Common myeloid progenitor, CD34-positive (primary cell): Measurements from ENCODE around the gene SYT8.
"Not testable (repeated sequence)": the region's sequence is repeated elsewhere in the genome, so short reads cannot be mapped to it uniquely, and the experiment has no call there.

Experiments
- CTCF ChIA-PET: fragments of 350-600 bp; sonication (Branson Sonifier 250); formaldehyde crosslinking; loops from one replicate; lab custom pipeline; 2021; ENCODE audit warnings: antibody characterized with exemption; lab: Charles Lee
- POLR2A ChIA-PET: fragments of 350-600 bp; sonication (Branson Sonifier 250); formaldehyde crosslinking; loops from one replicate; lab custom pipeline; 2021; ENCODE audit warnings: antibody characterized with exemption; lab: Charles Lee
- DNase-seq, 3 donors: peaks; one replicate each; pipeline versions ENCODE4 v3.0.0 to v3.0.0-alpha.2; 2013
- H3K27ac ChIP-seq, 2 experiments: 1 replicate in 1 of 2; 2 replicates in 1 of 2; pipeline ENCODE4 v1.7.0; 2013; ENCODE audit warnings: inconsistent platforms in 2 of 2, low read length in 2 of 2, mild to moderate bottlenecking in 2 of 2, low read depth in 1 of 2, moderate library complexity in 1 of 2; ENCODE audit not compliant: severe bottlenecking in 2 of 2, insufficient read depth in 1 of 2, poor library complexity in 1 of 2
- H3K27me3 ChIP-seq, 5 experiments: replicated peaks in 2 of 5; 1 replicate in 3 of 5; 2 replicates in 2 of 5; pipeline versions ENCODE4 v1.6.1 to v1.7.0; 2013; ENCODE audit warnings: low read length in 4 of 5, mild to moderate bottlenecking in 2 of 5, moderate library complexity in 2 of 5, inconsistent platforms in 1 of 5; ENCODE audit not compliant: insufficient read depth in 5 of 5, control insufficient read depth in 4 of 5
- H3K36me3 ChIP-seq, 4 experiments: 1 replicate in 2 of 4; 2 replicates in 2 of 4; pipeline versions ENCODE4 v1.6.1 to v1.7.0; 2013; ENCODE audit warnings: low read length in 3 of 4, control low read depth in 1 of 4, mild to moderate bottlenecking in 1 of 4; ENCODE audit not compliant: control insufficient read depth in 4 of 4, insufficient read depth in 4 of 4
- H3K4me1 ChIP-seq, 4 experiments: 1 replicate in 3 of 4; 2 replicates in 1 of 4; pipeline versions ENCODE4 v1.6.1 to v1.7.1; 2013; ENCODE audit warnings: low read length in 3 of 4, mild to moderate bottlenecking in 3 of 4, control low read depth in 1 of 4, inconsistent platforms in 1 of 4, moderate library complexity in 1 of 4; ENCODE audit not compliant: control insufficient read depth in 4 of 4, insufficient read depth in 4 of 4; ENCODE audit errors: control extremely low read depth in 1 of 4
- H3K4me3 ChIP-seq, 7 experiments: 1 replicate in 4 of 7; 2 replicates in 3 of 7; pipeline versions ENCODE4 v1.5.1 to v1.7.0; 2013; ENCODE audit warnings: mild to moderate bottlenecking in 7 of 7, low read length in 6 of 7, moderate library complexity in 6 of 7, inconsistent platforms in 2 of 7, low read depth in 2 of 7, control low read depth in 1 of 7; ENCODE audit not compliant: insufficient read depth in 4 of 7, control insufficient read depth in 1 of 7; ENCODE audit errors: extremely low read depth in 1 of 7
- H3K9me3 ChIP-seq, 5 experiments: 1 replicate in 4 of 5; 2 replicates in 1 of 5; pipeline versions ENCODE4 v1.6.1 to v1.7.1; 2013; ENCODE audit warnings: low read length in 4 of 5, mild to moderate bottlenecking in 2 of 5, inconsistent platforms in 1 of 5, low read depth in 1 of 5, moderate library complexity in 1 of 5; ENCODE audit not compliant: control insufficient read depth in 4 of 5, insufficient read depth in 2 of 5; ENCODE audit errors: control extremely low read depth in 1 of 5
- WGBS: methylation state at CpG from one replicate; pipeline ENCODE4 v1.1.5; 2013; ENCODE audit not compliant: insufficient coverage; 5-methylcytosine and 5-hydroxymethylcytosine counted together

Gene SYT8

DNA sequence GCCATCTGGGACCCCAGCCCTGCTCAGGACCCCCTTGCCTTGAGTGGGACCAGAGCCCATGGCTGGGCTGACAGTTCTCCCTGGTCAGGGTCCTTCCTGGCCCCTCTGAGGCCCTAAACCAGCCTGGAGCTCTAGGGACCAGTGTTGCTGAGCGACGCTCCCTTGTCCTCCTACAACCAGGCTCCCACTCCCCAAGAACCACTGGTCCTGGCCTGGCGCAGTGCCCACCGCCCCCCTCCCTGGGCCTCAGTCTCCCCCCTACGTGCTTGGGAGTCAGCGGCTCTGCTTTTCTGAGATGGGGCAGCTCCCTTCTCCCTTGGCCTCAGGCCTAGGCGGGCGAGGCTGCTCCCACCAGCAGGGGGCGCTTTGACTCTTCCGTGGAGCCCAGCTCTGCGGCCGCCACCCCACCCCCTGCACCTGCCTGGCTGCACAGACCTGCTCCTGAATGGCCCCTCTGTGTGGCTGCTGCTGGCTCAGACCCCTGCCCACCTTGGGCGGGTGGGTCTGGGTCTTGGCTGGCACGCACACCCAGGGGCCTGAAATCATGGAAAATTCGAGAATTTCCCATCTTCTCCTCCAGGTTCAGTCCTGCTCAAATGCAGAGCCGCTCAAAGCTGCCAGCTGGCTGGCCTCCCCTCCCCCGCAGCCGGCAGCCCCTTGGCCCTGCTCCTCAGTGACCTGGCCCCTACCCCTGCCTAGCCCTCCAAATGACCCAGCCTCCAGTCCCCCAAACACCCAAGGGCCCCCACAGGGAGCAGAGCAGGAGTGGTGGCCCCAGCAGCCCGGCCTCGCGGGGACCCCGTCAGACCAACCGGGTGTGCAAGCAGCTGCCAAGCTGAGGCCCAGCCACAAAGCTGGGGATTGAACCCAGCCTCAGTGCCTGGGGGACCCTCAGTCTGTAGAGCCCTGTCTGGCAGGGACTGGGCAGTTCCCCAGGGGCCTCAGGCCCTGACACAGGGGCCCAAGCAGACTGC, 47.8 kb downstream of the SYT8 start:
- H3K4me3 ChIP-seq, result no peak overlapping the region
- peaks cover 0 to 55% (median 49%) of the 10 kb centered on the region in 4 experiments for H3K4me1 ChIP-seq
- H3K27me3 ChIP-seq, result no peaks in the 10 kb centered on the region
- ChIA-PET POLR2A (interaction anchor here (0.5 to 2.2 kb wide), 3 partner anchors 13 to 65 kb away, joined by 3 to 11 read pairs (median 4); partner anchors contain the start of gene MRPL23), CTCF (interaction anchor here (0.9 to 3.9 kb wide), 33 partner anchors 9 to 268 kb away, joined by 3 to 36 read pairs (median 7); partner anchors contain the start of genes PRR33, SYT8 and TNNI2)
- peaks cover 11 to 44% (median 27%) of the 10 kb centered on the region in 4 experiments for H3K36me3 ChIP-seq
- DNase-seq, result peak; percentile 67 to 83 (median 81)
- peak overlapping the region in 1 of 2 experiments; percentile 43 for H3K27ac ChIP-seq
- H3K9me3 ChIP-seq, result peaks cover 0 to 2% (median 0%) of the 10 kb centered on the region in 5 experiments
- whole genome bisulfite sequencing, result 49% methylated on average over 12 of the region's 23 CpGs

DNA sequence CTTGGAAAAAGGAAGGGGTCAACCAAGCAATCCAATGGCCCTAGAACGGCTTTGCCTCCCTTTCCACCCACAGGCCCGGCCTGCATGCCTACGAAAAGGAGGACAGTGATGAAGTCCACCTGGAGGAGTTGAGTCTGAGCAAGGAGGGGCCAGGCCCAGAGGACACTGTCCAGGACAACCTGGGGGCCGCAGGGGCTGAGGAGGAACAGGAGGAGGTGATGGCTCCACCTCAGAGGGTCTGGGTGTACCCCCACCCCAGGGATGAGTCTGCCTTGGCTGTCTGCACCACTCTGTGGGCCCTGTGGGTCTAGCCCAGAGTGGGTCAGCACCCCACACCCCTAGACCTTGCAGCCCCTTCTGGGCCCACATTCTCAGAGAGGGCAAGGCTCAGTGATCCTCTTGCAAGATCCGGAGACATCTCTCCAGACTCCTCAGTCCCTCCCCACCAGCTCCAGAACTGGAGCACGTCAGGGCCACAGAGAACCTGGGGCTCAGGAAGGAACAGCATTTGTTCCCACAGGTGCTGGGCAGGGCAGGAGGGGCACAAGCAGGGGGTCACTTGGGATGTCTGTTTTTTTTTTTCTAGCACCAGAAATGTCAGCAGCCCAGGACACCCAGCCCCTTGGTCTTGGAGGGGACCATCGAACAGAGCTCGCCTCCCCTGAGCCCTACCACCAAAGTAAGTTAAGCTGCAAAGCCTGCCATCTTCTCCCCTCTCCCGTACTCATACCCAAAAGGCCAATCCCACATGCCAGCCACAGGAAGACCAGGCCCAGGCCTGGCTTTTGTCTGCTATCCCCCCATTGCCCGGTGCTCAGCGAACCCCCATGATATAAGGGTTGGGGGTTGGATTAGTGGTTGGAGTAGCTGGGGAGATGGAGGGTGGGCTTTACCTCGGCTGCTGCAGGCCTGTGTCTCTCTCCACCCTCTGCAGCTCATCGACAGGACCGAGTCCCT, 48.8 kb downstream of the SYT8 start:
- 98% methylated on average over 8 of the region's 14 CpGs for WGBS
- no peak for DNase-seq
- peaks cover 0 to 2% (median 0%) of the 10 kb centered on the region in 5 experiments for H3K9me3 ChIP-seq
- no peaks in the 10 kb centered on the region for H3K27me3 ChIP-seq
- no peak overlapping the region for H3K27ac ChIP-seq
- H3K36me3 ChIP-seq, result peaks cover 11 to 44% (median 27%) of the 10 kb centered on the region in 4 experiments
- ChIA-PET CTCF (interaction anchor here (0.5 to 3.9 kb wide), 25 partner anchors 7 to 267 kb away, joined by 3 to 36 read pairs (median 7); partner anchors contain the start of genes PRR33 and SYT8), POLR2A (no interaction called here)
- peaks cover 0 to 59% (median 55%) of the 10 kb centered on the region in 4 experiments for H3K4me1 ChIP-seq
- no peak overlapping the region for H3K4me3 ChIP-seq

DNA sequence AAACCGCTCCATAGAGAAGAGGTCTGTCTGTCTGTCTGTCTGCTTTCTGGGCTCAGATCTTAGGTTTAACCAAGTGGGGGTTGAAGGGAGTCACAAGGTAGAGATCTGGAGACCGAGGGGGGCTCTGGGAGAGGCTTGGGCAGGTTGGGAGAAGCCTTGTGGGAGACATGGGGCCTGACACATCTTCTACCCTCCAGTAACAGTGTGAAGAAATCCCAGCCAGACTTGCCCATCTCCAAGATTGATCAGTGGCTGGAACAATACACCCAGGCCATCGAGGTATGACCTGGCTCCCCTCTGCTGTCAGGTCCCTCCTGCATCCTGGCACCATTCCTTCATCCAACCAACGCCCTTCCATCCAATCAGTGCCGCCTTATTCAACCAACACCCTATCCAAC, 49.5 kb downstream of the SYT8 start:
- DNase-seq, result no peak
- POLR2A ChIA-PET, result no interaction called here
- peaks cover 0 to 2% (median 0%) of the 10 kb centered on the region in 5 experiments for H3K9me3 ChIP-seq
- no peaks in the 10 kb centered on the region for H3K27me3 ChIP-seq
- CTCF ChIA-PET, result interaction anchor here (0.6 to 3.9 kb wide), 4 partner anchors 15 to 65 kb away, joined by 3 to 36 read pairs (median 6); no protein-coding TSS in a partner anchor
- WGBS, result 93% methylated on average over 4 of the region's 5 CpGs
- H3K36me3 ChIP-seq, result peaks cover 11 to 44% (median 27%) of the 10 kb centered on the region in 4 experiments
- peaks cover 0 to 64% (median 61%) of the 10 kb centered on the region in 4 experiments for H3K4me1 ChIP-seq
- no peak overlapping the region for H3K4me3 ChIP-seq
- no peak overlapping the region for H3K27ac ChIP-seq

DNA sequence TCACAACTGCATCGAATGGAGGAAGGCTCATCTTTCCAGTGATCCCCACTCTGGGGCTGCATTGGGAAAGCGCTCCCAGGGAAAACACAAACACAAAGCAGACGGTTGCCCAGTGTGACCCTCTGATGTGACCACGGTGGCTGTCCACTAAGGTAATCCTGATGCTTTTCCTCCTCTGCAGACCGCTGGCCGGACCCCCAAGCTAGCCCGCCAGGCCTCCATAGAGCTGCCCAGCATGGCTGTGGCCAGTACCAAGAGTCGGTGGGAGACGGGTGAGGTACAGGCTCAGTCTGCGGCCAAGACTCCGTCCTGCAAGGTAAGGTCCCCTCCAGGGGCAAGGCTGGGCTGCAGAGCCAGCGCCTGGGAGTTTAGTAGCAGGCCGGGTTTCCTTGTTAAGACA, 51.8 kb downstream of the SYT8 start:
- H3K4me3 ChIP-seq, DNase-seq, H3K9me3 ChIP-seq, POLR2A ChIA-PET, H3K27ac ChIP-seq, H3K27me3 ChIP-seq: not testable (repeated sequence)
- Histone ChIP-seq H3K4me1 (peaks cover 0 to 64% (median 63%) of the 10 kb centered on the region in 4 experiments), H3K36me3 (peaks cover 11 to 37% (median 25%) of the 10 kb centered on the region in 4 experiments)
- 98% methylated on average over 11 of the region's 13 CpGs for WGBS
- CTCF ChIA-PET, result interaction anchor here (2.2 kb wide), 1 partner anchor 114 kb away, joined by 8 read pairs; no protein-coding TSS in a partner anchor
